HEK293 (cell line): ENCODE results near the gene KMO.

Experiments
- CTCF ChIA-PET: fragments of 350-600 bp; formaldehyde crosslinking; extraction: SDS; loops from one replicate; lab custom pipeline; 2021; ENCODE audit warnings: antibody characterized with exemption; lab: Yijun Ruan, JAX
- POLR2A ChIA-PET: fragments of 300-600 bp; formaldehyde crosslinking; extraction: SDS; loops from one replicate; lab custom pipeline; 2020; ENCODE audit warnings: antibody characterized with exemption, inconsistent platforms; lab: Yijun Ruan, JAX
- H3K27ac ChIP-seq: fragments of 200-500 bp; sonication (Bioruptor generic); 2 replicates; pipeline ENCODE4 v1.5.1; 2014; ENCODE audit warnings: low read depth, low read length, control low read depth, inconsistent platforms; ENCODE audit errors: extremely low read depth
- H3K36me3 ChIP-seq, 2 experiments: fragments of 200-500 bp in 1 of 2; sonication (Bioruptor generic) in 1 of 2; 1 replicate in 1 of 2; 2 replicates in 1 of 2; pipeline ENCODE4 v1.5.1; 2014 to 2017; ENCODE audit warnings: inconsistent platforms in 2 of 2, low read length in 2 of 2; ENCODE audit not compliant: control insufficient read depth in 2 of 2, insufficient read depth in 1 of 2
- H3K4me1 ChIP-seq: fragments of 200-500 bp; sonication (Bioruptor generic); 2 replicates; pipeline ENCODE4 v1.5.1; 2014; ENCODE audit warnings: mild to moderate bottlenecking, low read length, inconsistent platforms; ENCODE audit not compliant: control insufficient read depth, insufficient read depth
- H3K4me3 ChIP-seq: 2 replicates; pipeline ENCODE4 v1.5.1; 2011; ENCODE audit warnings: low read depth, mild to moderate bottlenecking, control low read depth, low read length, moderate library complexity
- H3K9me3 ChIP-seq: fragments of 200-500 bp; sonication (Bioruptor generic); 2 replicates; pipeline ENCODE4 v1.5.1; 2014; ENCODE audit warnings: low read depth, low read length, inconsistent platforms; ENCODE audit not compliant: control insufficient read depth, insufficient read depth
- AEBP2 ChIP-seq: fragments of 450-650 bp; formaldehyde crosslinking; IDR thresholded peaks from 2 replicates; pipeline ENCODE4 v1.5.1; 2016; ENCODE audit warnings: missing biosample characterization, missing genetic modification characterization, borderline replicate concordance
- BCL11B ChIP-seq: fragments of 450-650 bp; formaldehyde crosslinking; IDR thresholded peaks from 2 replicates; pipeline ENCODE4 v1.5.1; 2016; ENCODE audit warnings: low read depth, missing biosample characterization, missing genetic modification characterization
- ELK4 ChIP-seq: IDR thresholded peaks from 2 replicates; pipeline ENCODE4 v1.6.1; 2011; ENCODE audit warnings: mild to moderate bottlenecking, low read depth, low read length, borderline replicate concordance
- GFI1B ChIP-seq: fragments of 450-650 bp; formaldehyde crosslinking; IDR thresholded peaks from 2 replicates; pipeline ENCODE4 v1.5.1; 2016; ENCODE audit warnings: missing biosample characterization, missing genetic modification characterization
- INSM2 ChIP-seq: fragments of 450-650 bp; formaldehyde crosslinking; IDR thresholded peaks from 2 replicates; pipeline ENCODE4 v1.5.1; 2016; ENCODE audit warnings: missing biosample characterization, missing genetic modification characterization
- SCRT1 ChIP-seq: fragments of 450-650 bp; formaldehyde crosslinking; IDR thresholded peaks from 2 replicates; pipeline ENCODE4 v1.5.1; 2016; ENCODE audit warnings: missing biosample characterization, missing genetic modification characterization, borderline replicate concordance
- ZBTB20 ChIP-seq: fragments of 450-650 bp; formaldehyde crosslinking; IDR thresholded peaks from 2 replicates; pipeline ENCODE4 v1.5.1; 2016; ENCODE audit warnings: missing biosample characterization, missing genetic modification characterization
- ZBTB26 ChIP-seq: fragments of 450-650 bp; formaldehyde crosslinking; optimal IDR thresholded peaks from 2 replicates; pipeline ENCODE3; 2016; ENCODE audit warnings: missing biosample characterization, mild to moderate bottlenecking, missing genetic modification characterization
- ZNF112 ChIP-seq: fragments of 450-650 bp; formaldehyde crosslinking; IDR thresholded peaks from 2 replicates; pipeline ENCODE4 v1.5.0; 2017; ENCODE audit warnings: missing biosample characterization, missing genetic modification characterization
- ZNF174 ChIP-seq: fragments of 450-650 bp; formaldehyde crosslinking; IDR thresholded peaks from 2 replicates; pipeline ENCODE4 v1.5.0; 2017; ENCODE audit warnings: missing biosample characterization, mild to moderate bottlenecking, missing genetic modification characterization
- ZNF292 ChIP-seq: fragments of 450-650 bp; formaldehyde crosslinking; IDR thresholded peaks from 2 replicates; pipeline ENCODE4 v1.5.1; 2016; ENCODE audit warnings: low read depth, missing biosample characterization, missing genetic modification characterization, borderline replicate concordance
- ZNF341 ChIP-seq: fragments of 450-650 bp; formaldehyde crosslinking; IDR thresholded peaks from 2 replicates; pipeline ENCODE4; 2016; ENCODE audit warnings: low read depth, missing biosample characterization, missing genetic modification characterization
- ZNF391 ChIP-seq: fragments of 450-650 bp; formaldehyde crosslinking; IDR thresholded peaks from 2 replicates; pipeline ENCODE4 v1.5.1; 2016; ENCODE audit warnings: low read depth, missing biosample characterization, missing genetic modification characterization, borderline replicate concordance
- ZNF416 ChIP-seq: fragments of 450-650 bp; formaldehyde crosslinking; IDR thresholded peaks from 2 replicates; pipeline ENCODE4 v1.5.1; 2016; ENCODE audit warnings: missing biosample characterization, missing genetic modification characterization
- ZNF449 ChIP-seq: fragments of 450-650 bp; formaldehyde crosslinking; IDR thresholded peaks from 2 replicates; pipeline ENCODE4 v1.5.1; 2017; ENCODE audit warnings: missing biosample characterization, mild to moderate bottlenecking, missing genetic modification characterization, moderate library complexity
- ZNF48 ChIP-seq: fragments of 450-650 bp; formaldehyde crosslinking; IDR thresholded peaks from 2 replicates; pipeline ENCODE4 v1.5.1; 2016; ENCODE audit warnings: missing biosample characterization, missing genetic modification characterization
- ZNF580 ChIP-seq: fragments of 450-650 bp; formaldehyde crosslinking; IDR thresholded peaks from 2 replicates; pipeline ENCODE4 v1.5.1; 2016; ENCODE audit warnings: missing biosample characterization, missing genetic modification characterization
- ZNF600 ChIP-seq: fragments of 450-650 bp; formaldehyde crosslinking; IDR thresholded peaks from 2 replicates; pipeline ENCODE4 v1.5.1; 2016; ENCODE audit warnings: missing biosample characterization, missing genetic modification characterization
- ZNF639 ChIP-seq: fragments of 450-650 bp; formaldehyde crosslinking; IDR thresholded peaks from 2 replicates; pipeline ENCODE4 v1.5.1; 2016; ENCODE audit warnings: missing biosample characterization, missing genetic modification characterization
- ZNF658 ChIP-seq: fragments of 450-650 bp; formaldehyde crosslinking; IDR thresholded peaks from 2 replicates; pipeline ENCODE4; 2016; ENCODE audit warnings: missing biosample characterization, missing genetic modification characterization
- ZNF704 ChIP-seq: fragments of 450-650 bp; formaldehyde crosslinking; IDR thresholded peaks from 2 replicates; pipeline ENCODE4 v1.5.1; 2016; ENCODE audit warnings: missing biosample characterization, missing genetic modification characterization
- ZNF792 ChIP-seq: fragments of 450-650 bp; formaldehyde crosslinking; IDR thresholded peaks from 2 replicates; pipeline ENCODE4 v1.5.1; 2016; ENCODE audit warnings: missing biosample characterization, missing genetic modification characterization
- ZSCAN30 ChIP-seq: fragments of 450-650 bp; IDR thresholded peaks from 2 replicates; pipeline ENCODE4 v1.5.1; 2018; ENCODE audit warnings: missing biosample characterization, mild to moderate bottlenecking, missing genetic modification characterization, moderate library complexity
- ZSCAN4 ChIP-seq: fragments of 450-650 bp; formaldehyde crosslinking; IDR thresholded peaks from 2 replicates; pipeline ENCODE4 v1.5.1; 2017; ENCODE audit warnings: missing biosample characterization, missing genetic modification characterization

Gene KMO

GRCh38 chr1:241555526-241555925 lies 23.3 kb downstream of the KMO start:
- no peak overlapping the region for H3K4me3 ChIP-seq
- no peaks in the 10 kb centered on the region for H3K9me3 ChIP-seq
- H3K36me3 ChIP-seq = no peaks in the 10 kb centered on the region
- H3K27ac ChIP-seq = no peak overlapping the region
- H3K4me1 ChIP-seq = no peaks in the 10 kb centered on the region
- POLR2A ChIA-PET = no interaction called here
- no peak for TF ChIP-seq ZNF600
- TF ChIP-seq ZNF658 (tag by site-specific recombination) = no peak
- no peak for TF ChIP-seq ELK4
- no peak for TF ChIP-seq ZNF391 (tag by site-specific recombination)
- no peak for TF ChIP-seq SCRT1
- TF ChIP-seq ZSCAN4 (tag by site-specific recombination) = no peak
- TF ChIP-seq ZNF580 (tag by site-specific recombination) = no peak
- TF ChIP-seq ZNF449 = no peak
- TF ChIP-seq ZBTB20 (tag by site-specific recombination) = no peak
- no peak for TF ChIP-seq INSM2 (tag by site-specific recombination)
- no peak for TF ChIP-seq ZNF341 (tag by site-specific recombination)
- no peak for TF ChIP-seq GFI1B (tag by site-specific recombination)
- TF ChIP-seq, all 188 proteins: peak for 0
- CTCF ChIA-PET = no interaction called here

- Histone ChIP-seq H3K4me1 (no peaks in the 10 kb centered on the region), H3K27ac (no peak overlapping the region), H3K36me3 (no peaks in the 10 kb centered on the region), H3K9me3 (no peaks in the 10 kb centered on the region), H3K4me3 (no peak overlapping the region)
- CTCF ChIA-PET = no interaction called here
- POLR2A ChIA-PET = no interaction called here
- TF ChIP-seq GFI1B (tag by site-specific recombination) (no peak), ZBTB26 (no peak), ZNF639 (tag by site-specific recombination) (no peak), ZNF112 (tag by site-specific recombination) (no peak), ZNF292 (tag by site-specific recombination) (no peak), ZNF792 (tag by site-specific recombination) (no peak), ZSCAN30 (tag by site-specific recombination) (no peak), AEBP2 (tag by site-specific recombination) (no peak), BCL11B (no peak), ZNF48 (tag by site-specific recombination) (no peak), ZNF704 (tag by site-specific recombination) (no peak), ZNF416 (tag by site-specific recombination) (no peak), ZNF174 (tag by site-specific recombination) (no peak)
Measured at GRCh38 chr1:241557031-241557430, 24.9 kb downstream of the KMO start.
